ENCODE data around the gene CHP2.
A peak's percentile ranks its signal among the peaks of the same experiment; 100 is the strongest.
"Not testable (repeated sequence)": the region's sequence is repeated elsewhere in the genome, so short reads cannot be mapped to it uniquely, and the experiment has no call there.

The CHP2 gene

DNA sequence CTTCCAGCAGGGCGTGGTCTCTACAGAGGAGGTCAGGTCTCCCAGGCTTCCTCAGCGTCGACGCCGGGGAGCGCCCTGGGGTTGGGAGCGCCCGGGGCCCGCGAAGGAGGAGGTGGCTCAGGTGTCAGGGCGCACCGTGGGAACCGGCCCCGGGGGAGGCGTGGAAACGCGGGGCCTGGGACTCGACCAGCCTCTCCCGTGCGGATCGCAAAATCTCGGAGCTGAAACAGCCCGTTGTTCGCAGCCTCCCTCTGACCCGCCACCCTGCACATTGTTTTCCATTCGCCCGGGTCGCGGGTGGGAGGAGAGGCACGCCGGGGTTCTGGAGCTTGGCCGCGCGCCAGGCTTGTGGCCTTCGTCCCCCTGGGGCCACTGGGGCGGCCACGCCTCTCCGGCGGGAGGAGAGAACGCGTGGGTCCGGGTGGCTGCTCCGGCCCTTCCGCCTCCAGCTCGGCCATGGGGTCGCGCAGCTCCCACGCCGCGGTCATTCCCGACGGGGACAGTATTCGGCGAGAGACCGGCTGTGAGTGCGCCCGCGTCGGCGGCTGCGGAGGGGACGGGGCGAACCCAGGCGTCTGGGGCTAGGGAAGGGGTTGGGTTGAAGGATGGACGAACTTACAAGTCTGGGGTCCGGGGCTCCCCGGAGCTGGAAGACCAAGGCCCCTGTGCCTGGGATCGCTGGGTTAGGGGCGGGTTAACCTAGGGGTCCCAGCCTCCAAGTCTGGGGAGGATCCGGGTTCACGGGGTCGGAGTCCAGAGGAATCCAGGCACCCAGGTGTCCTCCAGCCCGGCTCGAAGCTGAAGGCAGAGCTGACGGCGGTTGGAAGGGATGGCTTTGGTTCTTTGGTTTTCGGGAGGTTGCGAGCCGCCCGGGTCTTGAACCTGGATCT is at the start of gene CHP2:
Gene CHP2, plus strand, starts transcription at position 433 of the 890 bp plus-strand sequence. Its CDS starts 24 bp downstream, at position 457.
- no peak for DNase-seq

GRCh38 chr16:23705517-23705902 is 49.3 kb upstream of the CHP2 start:
- DNase-seq = no peak

DNA sequence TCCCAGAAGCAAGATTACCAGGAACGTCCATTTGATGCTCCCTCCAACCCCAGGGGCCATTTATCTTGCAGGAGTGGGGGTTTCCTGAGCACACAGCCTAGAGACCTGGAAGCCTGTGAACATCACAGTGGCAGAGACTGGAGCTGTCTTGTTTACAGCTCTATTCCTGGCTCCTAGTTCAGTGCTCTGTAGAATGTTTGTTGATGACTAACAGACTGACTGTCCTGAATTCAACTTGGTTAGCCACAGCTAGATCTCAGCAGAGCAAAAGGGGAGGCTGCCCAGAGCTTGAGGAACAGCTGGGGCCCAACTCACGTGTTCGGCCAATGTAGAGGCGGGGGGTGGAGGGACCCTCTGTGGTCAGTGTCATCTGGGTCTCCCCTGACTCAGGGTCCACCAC is 48.4 kb upstream of the CHP2 start:
- no peak for DNase-seq

- DNase-seq = peak; percentile 49
Measured at GRCh38 chr16:23709536-23709935, 45.3 kb upstream of the CHP2 start.

DNA sequence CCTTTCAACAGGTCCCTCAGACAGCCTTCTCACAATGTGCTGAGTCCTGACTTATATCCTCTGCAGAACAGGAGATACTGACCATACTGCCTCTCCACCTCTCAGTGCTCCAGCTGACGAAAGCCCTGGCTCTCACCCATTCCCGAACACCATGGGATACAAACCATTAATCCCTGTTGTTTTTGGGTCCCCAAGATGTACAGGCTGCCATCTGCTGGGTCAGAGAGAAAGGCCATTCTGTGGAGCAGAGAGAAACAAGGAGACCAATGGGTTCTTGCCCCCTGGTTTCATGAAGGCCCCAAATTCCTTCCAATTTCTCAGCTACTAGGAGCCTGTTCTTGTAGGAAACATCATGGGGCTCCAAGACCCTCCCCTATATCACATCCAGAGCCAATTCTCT is 44.8 kb upstream of the CHP2 start:
- DNase-seq = no peak

DNA sequence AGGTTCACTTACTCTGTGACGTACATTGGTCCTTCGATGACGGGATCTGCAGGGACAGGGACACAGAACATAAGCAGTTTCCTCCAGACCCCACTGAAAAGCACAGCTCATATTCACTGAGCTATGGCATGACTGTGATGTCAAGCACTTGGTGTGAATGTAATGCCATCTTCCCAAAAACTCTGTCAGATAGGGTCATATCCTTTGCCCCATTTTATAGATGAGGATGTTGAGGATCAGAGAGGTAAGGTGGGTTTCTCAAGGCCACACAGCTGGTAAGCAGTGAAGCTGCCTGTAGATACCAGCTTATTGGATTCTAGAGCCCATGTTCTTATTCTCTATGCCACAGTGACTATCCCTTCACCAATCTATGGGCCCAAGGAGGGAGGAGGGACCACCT is 44.3 kb upstream of the CHP2 start:
- no peak for DNase-seq

DNA sequence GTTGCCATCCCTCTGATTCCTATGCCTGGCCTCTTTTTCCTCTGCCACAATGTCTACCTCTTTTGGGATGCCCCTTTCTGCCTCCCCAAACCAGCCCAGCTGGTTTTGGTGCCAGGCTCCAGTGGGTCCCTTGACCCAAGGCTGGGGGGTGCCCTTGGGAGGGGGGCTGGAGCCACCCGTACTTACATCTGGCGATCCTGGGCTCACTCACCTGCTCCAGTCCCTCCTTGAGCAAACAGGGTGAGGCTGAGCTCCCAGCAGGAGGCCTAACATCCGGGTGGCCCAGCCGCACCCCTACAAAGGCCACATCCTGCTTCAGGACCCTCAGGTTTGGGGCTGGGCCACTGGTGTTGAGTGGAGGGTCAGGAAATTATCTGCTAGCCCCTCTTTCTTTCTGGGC is 43.0 kb upstream of the CHP2 start:
- no peak for DNase-seq

DNA sequence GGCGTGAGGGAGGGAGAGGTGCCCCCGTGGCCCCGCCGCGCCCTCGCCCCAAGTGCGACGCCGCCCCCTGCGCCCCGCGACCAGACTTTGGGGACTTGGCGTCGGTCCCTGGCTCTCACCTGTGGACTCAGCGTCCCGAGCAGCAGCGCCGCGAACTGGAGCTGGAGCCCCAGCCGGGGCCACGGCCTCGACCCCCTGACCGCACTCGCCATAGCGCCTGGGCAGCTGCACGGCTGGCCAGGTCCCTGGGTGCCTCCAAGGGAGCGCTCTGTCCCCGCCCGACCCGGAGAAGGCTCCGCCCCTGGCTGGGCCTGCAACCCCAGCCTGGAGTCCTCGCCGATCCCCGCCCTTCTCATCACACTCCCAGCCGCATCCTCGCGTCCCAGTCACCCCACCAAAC is 41.9 kb upstream of the CHP2 start, which contains the start of gene ERN2:
Gene ERN2, minus strand, starts transcription at position 247 of the 400 bp plus-strand sequence. Its CDS starts 35 bp downstream, at position 212.
- DNase-seq = no peak

- no peak for DNase-seq
Measured at GRCh38 chr16:23716484-23716883, 38.3 kb upstream of the CHP2 start.

- not testable (repeated sequence) for DNase-seq
Measured at GRCh38 chr16:23722613-23723240, 32.1 kb upstream of the CHP2 start.

GRCh38 chr16:23724096-23724784 is 30.6 kb upstream of the CHP2 start:
- DNase-seq = no peak

DNA sequence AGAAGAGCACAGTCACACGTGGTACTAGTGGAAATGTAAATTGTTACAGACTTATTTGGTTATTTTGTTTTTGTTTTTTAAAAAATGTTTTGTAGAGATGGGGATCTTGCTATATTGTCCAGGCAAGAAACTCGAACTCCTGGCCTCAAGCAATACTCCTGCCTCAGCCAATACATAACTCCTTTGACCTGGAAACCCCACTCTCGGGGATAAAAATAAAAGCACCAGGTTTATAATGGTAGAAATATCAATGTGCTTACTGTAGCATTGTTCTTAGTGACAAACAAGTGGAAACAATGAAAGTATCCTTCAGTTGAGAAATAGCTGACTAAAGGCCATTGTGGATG is 30.1 kb upstream of the CHP2 start:
- DNase-seq = no peak

GRCh38 chr16:23726710-23727109 is 28.1 kb upstream of the CHP2 start:
- no peak for DNase-seq

DNA sequence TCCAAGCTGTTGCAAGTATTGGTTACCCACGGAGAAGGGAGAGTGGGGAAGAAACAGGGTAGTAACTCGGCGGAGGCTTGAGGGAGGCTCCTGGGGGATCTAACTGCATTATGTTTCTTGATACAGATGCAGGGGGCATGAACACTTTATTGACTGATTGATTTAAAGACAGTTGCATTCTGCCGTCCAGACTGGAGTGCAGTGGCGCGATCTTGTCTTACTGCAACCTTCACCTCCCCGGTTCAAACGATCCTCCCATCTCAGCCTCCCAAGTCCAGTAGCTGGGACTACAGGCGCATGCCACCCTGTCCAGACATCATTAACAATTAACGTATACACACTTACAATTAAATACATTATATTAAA is 26.7 kb upstream of the CHP2 start:
- DNase-seq = no peak

DNA sequence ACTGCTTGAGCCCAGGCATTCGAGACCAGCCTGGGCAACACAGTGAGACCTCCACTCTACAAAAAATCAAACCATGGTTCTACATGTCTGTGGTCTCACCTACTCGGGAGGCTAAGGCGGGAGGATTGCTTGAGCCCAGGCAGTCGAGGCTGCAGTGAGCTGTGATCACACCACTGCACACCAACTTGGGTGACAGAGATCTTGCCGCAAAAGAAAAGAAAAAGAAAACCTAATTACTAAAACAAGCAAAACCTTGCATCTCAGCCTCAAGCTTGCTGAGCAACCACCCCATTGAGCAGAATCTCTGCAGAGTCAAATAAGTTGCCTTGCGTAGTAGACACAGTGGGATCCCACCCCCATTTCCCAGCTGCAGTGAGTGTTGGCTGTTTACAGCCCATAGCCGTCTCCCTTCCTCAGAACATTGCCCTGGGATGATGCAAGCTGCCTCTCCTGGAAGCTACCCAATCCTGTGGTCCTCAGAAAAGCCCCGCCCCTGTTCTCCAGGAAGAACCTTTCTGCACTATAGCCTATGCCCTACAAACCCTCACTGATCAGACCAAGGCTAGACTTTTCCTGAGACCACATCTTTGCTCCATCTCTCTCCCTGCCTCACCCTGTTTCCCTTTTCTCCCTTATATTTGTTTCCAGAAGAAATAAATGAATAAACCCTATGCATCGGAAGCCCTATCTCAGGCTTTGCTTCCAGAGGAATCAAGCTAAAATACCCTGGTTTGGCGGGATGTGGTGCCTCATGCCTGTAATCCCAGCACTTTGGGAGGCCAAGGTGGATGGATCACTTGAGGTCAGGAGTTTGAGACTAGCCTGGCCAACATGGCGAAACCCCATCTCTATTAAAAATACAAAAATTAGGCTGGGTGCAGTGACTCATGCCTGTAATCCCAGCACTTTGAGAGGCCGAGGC is 25.1 kb upstream of the CHP2 start:
- no peak for DNase-seq

- no peak for DNase-seq
Measured at GRCh38 chr16:23734176-23734893, 20.5 kb upstream of the CHP2 start.

DNA sequence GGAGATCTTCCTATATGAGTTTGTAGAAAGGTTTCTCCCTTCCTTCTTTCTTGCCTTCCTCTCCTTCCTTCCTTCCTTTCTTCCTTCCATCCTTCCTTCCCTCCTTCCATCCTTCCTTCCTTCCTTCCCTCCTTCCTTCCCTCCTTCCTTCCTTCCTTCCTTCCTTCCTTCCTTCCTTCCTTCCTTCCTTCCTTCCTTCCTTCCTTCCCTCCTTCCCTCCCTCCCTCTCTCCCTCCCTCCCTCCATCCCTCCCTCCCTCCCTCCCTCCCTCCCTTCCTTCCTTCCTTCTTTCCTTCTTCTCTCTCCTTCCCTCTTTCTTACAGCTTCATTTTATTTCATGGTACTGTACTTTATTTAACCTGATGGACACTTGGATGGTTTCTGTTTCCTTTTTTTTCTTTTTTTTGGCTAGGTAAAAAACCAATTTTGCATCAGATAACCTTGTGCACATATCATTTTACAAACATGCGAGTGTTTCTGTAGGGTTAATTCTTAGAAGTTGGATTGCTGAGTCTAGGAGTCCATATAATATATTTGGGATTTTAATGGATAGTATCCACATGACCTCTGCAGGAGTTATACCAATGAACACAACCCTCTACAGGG is 17.3 kb upstream of the CHP2 start:
- DNase-seq = not testable (repeated sequence)

- DNase-seq = no peak
Measured at GRCh38 chr16:23739516-23739915, 15.3 kb upstream of the CHP2 start.

DNA sequence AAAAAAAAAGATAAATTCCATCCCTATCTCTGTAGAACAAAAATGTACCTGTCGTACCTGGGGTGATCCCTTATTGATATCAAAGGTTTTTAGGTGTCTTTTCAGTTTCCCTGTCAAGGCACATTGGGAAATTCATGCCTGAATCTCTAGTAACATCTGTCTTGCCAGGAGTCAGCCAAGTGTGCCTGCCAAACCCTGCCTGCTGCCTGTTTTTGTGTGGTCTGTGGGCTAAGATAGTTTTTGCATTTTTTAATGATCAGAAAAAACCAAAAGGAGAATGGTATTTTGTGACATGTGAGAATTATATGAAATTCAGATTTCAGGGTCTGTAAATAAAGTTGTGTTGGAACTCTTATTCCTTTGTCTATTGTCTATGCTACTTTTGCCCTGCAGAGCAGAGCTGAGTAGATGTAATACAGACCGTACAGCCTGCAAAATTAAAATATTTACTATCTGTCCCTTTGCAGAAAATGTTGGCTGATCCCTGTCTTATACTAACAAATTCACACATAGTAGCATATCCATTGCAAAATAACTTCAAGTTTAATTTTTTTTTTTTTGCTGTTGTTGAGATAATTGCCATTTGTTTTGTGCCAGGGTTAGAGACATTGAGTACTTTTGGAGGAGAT is 13.0 kb upstream of the CHP2 start:
- DNase-seq = no peak

DNA sequence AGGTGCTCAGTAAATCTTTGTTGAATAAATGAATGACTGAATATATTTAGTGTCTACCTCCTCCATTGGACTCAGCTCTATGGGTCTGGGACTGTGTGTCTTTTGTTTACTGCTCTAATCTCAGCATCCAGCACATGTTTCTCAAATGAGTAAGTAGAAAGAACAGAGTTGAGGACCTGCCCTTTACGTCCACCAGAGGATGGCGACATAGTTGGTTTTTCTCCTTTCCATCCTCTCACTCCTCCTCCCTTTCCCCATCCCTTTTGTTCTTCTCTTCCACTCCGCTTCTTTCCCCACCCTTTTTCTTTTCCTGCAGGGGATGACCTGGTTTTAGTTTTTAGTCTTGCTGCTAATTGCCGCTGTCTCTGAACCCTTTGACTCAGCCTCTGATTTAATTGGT is 12.1 kb upstream of the CHP2 start:
- no peak for DNase-seq

- DNase-seq = no peak
Measured at GRCh38 chr16:23745263-23745662, 9.6 kb upstream of the CHP2 start.

Data from NCI-H1105 treated with DMSO at 0.1 percent for 48 hours (cell line).